22Rv1 (cell line): ENCODE measurements around the gene ZNF174.

Experiments used
- ZFX ChIP-seq: fragments of 450-650 bp; IDR thresholded peaks from 2 replicates; pipeline ENCODE4 v1.6.1; 2017; ENCODE audit warnings: antibody characterized with exemption, borderline replicate concordance
- TF ChIP-seq, protein P1 (sequence below): fragments of 450-650 bp; IDR thresholded peaks from 2 replicates; pipeline ENCODE4 v1.5.1; 2017; ENCODE audit warnings: mild to moderate bottlenecking

DNA sequence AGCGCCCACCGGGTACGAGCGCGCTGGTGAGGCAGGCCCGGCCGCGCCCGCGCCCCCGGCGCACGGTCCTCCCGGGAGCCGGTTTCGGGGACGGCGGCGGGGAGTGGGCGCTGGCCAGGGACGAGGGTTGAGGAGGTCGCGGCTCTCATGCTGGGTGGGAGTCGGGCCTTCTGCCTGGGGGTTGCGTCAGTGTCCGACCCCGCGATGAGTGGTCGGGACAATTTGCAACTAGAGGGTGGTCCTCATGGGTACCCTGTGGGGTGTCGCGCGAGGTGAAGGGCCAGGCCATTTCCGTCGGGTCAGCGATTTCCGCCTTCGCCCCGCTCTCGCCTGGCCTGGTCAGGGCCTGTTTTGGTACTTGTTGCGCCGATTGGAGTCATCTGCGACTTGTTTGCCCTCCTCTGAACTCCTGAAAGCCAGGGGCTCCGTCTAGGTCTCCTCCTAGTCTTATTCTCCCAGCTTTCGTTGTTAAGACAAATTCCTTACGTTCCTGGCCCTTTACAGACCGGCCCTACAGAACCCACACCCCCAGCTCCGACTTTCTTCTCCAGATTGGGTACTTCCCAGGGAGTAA is 57.4 kb downstream of the ZNF174 start:
- TF ChIP-seq, protein P1, sequence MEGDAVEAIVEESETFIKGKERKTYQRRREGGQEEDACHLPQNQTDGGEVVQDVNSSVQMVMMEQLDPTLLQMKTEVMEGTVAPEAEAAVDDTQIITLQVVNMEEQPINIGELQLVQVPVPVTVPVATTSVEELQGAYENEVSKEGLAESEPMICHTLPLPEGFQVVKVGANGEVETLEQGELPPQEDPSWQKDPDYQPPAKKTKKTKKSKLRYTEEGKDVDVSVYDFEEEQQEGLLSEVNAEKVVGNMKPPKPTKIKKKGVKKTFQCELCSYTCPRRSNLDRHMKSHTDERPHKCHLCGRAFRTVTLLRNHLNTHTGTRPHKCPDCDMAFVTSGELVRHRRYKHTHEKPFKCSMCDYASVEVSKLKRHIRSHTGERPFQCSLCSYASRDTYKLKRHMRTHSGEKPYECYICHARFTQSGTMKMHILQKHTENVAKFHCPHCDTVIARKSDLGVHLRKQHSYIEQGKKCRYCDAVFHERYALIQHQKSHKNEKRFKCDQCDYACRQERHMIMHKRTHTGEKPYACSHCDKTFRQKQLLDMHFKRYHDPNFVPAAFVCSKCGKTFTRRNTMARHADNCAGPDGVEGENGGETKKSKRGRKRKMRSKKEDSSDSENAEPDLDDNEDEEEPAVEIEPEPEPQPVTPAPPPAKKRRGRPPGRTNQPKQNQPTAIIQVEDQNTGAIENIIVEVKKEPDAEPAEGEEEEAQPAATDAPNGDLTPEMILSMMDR: no peak; the same call in 1 of the 2 replicates
- TF ChIP-seq ZFX: no peak
